Ishikawa (cell line): ENCODE measurements around the gene ANO9.

Experiments used
- EP300 ChIP-seq: IDR thresholded peaks from 2 replicates; pipeline ENCODE4 v1.6.1; 2012; ENCODE audit warnings: borderline replicate concordance
- TCF12 ChIP-seq: IDR thresholded peaks from 2 replicates; pipeline ENCODE4 v1.6.1; 2012; ENCODE audit warnings: low read depth
- YY1 ChIP-seq: IDR thresholded peaks from 2 replicates; pipeline ENCODE4 v1.6.1; 2012; ENCODE audit warnings: low read depth

- TF ChIP-seq YY1 (no peak), EP300 (no peak), TCF12 (no peak)
Observed at GRCh38 chr11:456533-456932, 14.7 kb upstream of the ANO9 start.
